DMS153 treated with DMSO at 0.1 percent for 48 hours (cell line): ENCODE results near the gene HDAC7.
A peak's percentile ranks its signal among the peaks of the same experiment; 100 is the strongest.
"Not testable (repeated sequence)": the region's sequence is repeated elsewhere in the genome, so short reads cannot be mapped to it uniquely, and the experiment has no call there.

Source experiments
- DNase-seq: peaks from one replicate; lab custom pipeline; 2025; ENCODE audit not compliant: unreplicated experiment; lab: John Stamatoyannopoulos, UW

The HDAC7 gene

DNA sequence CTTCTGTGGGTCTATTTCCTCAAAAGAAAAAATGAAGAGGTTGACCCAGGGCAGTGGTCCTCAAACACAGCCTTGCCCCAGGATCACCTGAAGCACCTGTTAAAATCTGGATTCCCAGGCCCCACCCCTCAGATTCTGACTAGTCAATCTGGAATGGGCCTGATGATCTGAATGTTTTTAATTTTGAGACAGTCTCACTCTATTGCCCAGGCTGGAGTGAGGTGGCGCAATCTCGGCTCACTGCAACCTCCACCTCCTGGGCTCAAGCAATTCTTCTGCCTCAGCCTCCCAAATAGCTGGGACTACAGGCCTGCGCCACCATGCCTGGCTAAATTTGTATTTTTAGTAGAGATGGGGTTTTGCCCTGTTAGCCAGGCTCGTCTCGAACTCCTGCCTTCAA lies 4.3 kb downstream of the HDAC7 start:
- not testable (repeated sequence) for DNase-seq

DNA sequence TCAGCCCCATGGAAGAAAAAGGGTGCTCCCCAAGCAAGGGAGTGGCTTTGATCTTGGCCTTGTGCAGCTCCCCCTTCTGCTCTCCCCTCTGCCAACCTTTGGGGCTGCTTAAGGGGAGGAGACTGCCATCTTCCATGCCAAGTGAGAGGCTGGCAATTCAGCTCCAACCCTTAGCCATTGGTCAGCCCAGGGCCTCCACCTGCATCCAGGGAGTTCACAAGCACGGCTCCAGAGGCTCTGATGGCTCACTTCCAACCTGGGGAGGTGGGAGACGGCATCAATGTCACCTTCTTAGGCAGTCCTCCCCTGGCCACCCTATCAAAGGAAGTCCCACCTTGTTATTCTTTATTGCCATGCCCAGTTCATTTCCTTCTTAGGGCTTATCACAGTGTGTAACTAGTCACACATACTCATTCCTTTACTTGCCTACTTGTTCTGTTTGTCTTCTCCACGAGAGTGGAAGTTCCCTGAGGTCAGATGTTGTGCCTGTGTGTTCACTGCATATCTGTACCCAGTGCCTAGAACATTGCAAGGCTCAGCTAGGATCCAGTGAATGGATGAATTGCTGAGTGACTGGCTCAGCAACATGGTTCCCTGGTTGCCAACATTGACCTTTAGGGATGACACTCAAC lies 5.0 kb downstream of the HDAC7 start:
- no peak for DNase-seq

DNA sequence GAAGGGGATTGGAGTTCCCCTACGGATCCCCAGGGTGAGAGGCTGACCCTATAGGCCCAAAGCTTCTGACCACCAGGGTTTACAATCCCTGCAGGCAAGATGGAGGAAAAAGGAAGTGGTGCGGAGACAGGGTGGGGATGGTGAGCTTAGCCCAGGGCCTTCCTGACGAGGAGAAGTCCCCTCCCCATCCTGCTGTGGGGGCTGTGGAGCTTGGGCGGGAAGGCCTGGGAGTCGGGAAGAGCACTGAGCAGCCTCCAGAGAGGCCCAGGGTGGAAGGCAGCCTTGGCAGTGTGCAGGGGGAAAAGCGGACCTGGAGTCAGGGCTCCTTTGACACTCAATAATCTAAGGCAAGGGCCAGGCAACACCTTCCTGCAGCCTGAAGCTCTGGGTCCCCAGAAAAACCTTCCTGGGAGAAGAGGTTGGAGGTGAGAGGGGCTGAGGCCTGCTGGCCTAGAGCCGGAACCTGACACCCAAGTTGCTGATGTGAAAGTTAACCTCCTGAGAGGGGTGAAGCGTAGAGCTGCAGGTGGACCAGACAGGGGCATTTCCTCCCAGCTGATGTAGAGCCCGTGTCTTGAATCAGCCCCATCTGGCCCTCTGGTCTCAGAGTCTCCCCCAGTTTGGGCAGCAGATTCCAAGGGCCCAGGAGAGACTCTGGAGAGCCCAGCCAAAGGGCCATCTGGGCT lies 6.0 kb downstream of the HDAC7 start:
- DNase-seq, result no peak

DNA sequence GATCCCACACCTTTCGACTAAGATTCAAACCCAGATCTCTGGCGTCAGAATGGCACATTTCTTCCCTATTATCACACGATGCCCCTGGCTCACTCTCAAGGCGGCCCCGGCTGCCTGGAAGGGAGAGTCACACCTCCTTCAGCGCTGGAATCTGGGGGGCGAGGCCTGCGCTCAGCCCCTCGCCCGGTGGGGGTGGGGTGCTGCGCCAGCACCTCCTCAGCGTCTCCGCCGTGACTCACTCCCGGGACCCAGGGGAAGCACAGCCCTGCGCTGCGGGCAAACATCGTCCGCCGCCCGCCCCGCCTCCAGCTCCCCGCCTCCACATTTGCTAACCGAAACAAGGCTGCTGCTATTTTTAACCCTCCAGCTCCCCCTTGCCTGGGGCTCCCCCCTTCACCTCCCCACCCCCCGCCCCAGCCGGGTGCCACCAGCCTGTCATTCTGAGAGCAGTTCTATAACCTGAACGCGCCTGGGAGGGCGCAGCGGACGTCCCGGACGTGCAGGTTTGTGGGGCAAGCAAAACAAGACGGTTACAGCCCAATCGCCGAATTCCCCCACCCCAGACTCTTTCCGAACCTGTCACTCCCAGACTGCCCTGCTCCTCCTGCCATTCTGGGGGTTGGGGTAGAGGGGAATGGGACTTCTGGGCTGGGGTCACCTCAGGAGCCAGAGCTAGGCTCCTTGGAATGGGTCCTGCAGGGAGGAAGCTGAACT lies 6.7 kb downstream of the HDAC7 start:
- DNase-seq, result no peak

DNA sequence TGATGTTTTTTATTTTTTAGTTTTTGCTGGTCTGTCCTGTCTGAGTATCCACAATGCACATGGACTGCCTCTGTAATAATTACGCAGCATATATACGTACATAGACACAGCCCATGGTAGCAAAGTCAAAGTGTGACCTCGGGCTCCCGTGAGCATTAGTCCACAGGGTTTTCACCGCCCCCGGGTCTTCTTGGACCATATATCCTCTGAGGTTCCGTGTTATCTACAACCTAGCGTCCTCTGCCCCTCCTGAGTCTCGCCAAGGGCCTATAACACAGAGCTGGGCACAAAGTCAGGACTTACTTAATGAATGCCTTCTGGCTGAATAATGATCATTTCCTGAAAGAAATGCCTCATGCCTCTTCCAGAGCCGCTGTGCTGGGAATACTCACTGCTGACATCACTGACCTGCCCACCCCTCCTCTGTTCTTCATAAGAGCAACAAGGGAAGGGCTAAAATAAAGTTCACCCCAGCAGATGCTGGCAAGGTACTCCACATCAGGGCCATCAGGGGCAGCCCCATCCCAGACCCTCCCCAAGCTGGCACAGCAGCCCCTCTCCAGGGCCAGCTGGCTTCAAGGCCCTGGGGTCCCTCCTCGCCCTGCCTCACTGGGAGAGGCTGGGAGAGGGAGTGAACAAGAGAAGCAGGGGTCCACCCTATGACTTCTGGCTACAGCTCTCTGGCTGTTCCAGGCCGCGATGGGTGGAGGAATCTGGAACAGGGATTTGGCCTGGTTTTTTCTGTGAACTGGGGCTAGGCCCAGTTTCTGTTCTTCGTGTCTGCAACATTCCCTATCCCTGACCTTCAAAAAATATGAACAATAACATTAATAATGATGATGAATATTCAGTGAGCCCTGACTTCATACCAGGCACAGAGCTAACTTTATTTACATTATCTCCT lies 7.9 kb downstream of the HDAC7 start:
- no peak for DNase-seq

DNA sequence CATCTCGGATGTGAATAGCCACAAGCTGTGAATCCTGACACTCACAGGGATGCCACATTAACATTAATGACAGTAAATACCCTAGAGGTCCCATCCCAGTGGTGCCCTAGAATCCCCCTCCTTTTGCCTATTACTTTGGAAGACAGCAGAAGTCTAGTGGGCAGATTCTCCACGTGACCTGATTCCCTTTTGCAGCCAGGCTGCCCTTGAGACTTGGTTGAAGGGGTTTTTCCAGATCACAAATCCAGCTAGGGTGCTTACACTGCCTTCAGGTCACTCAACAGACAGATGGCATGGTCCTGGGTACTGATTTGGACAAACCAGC lies 8.7 kb downstream of the HDAC7 start:
- no peak for DNase-seq

DNA sequence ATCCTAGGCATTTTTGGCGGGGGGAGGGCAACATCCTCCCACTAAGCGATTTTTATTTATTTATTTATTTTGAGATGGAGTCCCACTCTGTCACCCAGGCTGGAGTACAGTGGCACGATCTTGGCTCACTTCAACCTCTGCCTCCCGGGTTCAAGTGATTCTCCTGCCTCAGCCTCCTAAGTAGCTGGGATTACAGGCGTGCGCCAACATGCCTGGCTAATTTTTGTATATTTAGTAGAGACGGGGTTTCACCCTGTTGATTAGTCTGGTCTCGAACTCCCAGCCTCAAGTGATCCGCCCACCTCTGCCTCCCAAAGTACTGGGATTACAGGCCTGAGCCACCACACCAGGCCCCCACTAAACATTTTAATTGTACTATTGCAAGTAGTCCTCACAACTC lies 10.2 kb downstream of the HDAC7 start:
- not testable (repeated sequence) for DNase-seq

DNA sequence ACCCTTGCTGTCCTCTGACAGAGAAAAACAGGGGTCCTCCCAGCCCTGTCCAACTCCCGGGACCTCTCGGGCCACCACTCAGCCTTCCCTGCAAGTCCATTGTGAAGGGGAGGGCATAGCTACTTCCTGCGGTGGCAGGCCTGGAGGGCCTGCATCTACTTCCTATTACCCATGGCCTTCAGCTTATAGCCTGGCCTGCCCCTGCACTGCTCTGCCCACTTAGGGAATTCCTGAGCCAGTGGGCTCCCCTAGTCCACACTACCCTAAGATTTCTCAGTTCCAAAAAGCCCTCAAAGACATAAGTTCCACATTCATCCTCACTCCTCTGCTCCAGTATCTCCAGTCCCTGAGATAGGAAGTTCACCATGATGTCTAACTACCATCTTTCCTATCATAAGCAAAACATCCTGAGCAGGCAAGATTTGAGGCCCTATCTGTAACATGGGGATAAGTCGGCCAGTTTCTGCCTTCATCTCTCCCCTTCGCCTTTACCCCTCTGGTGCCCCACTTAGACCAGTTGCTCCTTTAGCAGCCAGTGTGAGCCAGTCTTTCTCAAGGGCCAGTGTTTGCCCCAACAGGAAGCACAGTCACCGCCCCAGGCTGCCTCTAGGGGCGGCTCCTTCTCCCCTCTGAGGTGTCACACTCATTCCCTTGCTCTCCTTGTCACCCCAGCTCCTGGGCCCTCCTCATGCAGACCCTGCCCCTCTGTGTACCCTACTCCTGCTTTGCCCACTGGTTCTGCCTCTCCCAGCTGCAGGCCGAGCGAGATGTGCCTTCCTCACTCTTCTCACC lies 10.9 kb downstream of the HDAC7 start:
- no peak for DNase-seq

DNA sequence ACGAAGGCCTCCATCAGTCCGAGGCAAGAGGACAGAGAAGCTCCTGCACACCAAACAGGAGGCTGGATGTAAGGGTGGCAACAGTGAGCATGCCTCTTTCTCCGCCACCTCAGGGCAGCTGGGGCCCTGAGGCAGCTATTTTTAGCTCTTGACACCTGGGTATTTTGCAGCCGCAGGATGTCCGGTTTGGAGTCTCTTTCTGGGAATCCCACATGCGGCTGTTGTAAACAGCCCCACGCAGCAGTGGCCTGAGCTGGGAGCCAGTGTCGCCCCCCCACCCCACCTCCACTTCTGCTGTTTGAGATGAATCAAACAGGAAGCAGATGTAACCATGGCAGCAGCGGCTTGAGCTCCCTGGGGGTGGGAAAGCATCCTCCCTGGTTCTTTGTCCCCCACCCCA lies 11.7 kb downstream of the HDAC7 start:
- peak; percentile 23 for DNase-seq

DNA sequence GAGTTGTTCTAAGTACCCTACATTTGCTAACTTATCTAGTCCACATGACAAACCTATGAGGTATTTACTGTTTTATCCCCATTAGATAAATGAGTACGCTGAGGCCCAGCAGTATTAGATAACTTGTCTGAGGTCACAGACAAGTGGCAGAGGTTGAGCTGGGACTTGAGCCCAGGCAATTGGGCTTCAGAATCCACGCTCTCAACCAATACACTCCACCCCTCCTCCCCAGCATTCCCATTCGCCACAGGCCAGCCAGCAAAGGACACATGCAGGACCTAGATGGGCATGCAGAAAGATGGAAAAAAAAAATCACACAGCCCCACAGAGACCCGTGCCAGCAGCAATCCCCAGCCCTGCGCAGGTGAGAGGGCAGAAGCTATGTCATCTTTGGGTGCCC lies 12.4 kb downstream of the HDAC7 start:
- DNase-seq, result no peak

DNA sequence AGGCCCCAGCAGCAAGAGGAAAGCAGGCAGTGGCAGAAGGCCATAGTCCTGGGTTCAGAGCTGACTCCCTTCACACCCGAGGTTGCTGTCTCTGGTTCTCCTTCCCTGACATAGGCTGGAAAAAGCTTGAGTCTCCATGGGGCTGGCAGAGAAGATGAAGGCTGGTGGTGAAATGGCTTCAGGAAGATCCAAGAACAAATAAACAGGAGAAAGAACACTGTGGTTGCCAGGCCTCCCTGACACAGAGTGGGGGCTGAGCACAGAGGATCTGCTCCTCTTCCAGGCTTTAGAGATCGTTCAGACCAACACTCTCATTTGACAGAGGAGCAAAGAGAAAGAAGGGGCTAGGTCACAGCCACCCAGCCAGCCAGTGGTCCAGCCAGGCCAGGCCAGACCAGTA lies 14.3 kb downstream of the HDAC7 start:
- no peak for DNase-seq

DNA sequence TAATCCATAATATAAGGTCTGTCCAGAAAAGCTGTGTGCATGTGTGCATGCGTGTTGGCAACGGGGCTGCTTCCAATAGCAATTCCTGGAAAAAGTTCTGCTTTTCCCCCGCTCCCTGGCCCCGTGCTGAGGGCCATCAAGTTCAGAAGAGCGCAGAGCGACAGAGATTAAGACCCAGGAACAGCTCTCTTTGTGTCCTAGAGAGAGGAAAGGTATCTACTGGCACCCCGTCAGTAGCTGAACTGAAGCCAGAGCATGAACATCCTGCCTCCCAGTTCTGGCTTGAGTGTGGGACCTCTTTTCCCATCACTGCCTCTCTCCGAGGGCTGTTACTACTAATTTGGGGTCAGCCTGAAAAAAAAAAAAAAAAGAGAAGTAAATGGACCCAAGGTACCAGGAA lies 15.5 kb downstream of the HDAC7 start:
- DNase-seq, result no peak

DNA sequence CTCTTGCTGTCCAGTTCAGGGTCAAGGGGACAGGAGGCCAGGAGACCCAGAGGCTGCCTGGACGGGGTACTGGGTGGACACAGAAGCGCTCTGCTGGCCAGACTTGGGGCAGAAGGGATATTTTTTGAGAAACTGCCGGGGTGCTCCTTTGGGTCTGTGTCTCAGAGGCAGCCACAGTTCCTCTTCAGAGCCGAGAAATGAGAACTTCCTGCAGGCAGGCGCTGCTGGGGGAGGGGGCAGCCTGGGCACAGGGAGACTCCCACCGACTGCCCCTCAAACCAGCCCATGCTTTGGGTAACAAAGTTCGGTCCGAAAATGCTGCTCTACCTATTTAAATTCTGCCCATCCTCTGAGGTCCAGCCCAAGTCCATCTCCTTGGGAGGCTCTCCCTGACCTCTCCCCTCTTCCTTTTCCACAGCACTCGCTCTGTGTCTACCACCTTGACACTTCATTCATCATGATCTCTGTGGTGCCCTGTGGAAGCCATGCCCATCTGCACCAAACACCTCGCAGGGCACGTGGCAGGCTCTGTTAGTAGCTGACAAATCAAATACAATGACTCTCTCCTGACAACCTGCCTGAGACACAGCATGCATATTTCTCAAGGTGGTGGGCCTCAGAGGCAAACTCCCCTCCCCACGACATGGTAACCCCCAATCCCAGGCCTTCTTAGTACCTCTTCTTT lies 16.4 kb downstream of the HDAC7 start:
- DNase-seq, result no peak

DNA sequence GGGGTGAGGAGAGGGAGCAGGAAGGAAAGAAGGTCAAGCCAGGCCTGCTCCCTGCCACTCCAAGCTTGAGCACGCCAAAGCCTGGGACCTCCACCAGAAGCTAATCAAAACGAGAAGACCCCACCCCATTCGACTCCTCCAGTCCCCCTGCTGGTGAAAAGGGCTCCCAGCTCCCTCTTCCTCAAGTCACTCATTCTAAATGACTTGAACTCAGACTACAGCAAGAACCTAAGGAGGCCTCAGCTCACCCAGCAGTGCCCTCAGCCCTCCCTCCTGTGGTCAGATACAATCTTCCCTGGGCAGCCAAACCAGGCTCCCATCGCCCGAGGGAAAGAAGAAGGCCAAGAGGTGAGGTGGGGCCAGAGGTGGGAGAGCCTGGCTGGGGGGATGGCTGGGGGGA lies 17.4 kb downstream of the HDAC7 start:
- DNase-seq, result no peak

DNA sequence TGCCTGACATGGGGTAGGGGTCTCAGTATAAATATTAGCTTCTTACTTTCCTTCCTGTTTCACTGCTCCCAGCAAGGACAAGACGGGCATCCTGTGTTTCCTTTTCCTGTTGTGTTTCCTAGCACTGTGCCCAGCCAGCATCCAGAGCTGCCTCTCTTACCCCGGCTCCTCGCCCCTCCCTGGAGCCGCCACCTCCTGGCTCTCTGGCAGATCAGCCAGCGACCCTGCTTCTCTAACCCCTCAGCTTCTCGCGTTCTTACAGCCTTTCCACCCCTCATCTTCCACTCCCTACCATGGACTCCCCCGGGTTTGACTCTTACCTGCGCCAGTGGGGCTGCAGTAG lies 17.8 kb downstream of the HDAC7 start:
- DNase-seq, result no peak

DNA sequence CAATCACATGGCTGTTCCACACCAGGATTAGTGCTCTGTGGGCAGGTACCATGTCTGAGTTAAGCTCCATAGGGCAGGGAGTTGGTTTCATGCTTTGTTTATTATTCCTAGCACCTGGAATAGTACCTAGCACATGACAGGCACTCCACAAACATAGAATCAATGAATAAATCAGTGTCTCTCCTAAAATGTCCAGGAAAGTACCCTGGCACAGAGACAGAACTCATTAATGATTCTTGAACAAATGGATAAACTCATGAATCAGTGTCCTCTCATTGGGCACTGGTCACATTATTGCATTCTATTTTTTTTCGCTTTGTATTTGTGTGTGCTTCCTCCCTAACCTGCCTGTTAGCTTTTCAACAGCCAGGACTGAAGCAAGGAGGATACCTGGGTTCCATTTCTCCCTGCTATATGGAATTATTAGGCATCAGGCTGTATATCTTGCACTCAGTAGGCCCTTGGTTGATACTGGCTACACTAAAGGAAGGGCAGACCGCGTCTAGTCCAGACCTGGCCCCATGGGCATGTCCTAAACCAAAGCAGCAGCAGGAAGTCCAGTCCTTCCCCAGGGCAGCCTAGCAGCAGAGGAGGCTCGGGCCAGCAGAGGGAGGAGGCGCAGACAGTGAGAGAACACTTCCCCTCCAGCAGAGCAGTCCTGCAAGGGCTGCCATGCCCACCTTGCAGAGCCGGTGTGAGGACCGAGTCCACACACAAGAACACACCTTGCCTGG lies 18.4 kb downstream of the HDAC7 start:
- no peak for DNase-seq

DNA sequence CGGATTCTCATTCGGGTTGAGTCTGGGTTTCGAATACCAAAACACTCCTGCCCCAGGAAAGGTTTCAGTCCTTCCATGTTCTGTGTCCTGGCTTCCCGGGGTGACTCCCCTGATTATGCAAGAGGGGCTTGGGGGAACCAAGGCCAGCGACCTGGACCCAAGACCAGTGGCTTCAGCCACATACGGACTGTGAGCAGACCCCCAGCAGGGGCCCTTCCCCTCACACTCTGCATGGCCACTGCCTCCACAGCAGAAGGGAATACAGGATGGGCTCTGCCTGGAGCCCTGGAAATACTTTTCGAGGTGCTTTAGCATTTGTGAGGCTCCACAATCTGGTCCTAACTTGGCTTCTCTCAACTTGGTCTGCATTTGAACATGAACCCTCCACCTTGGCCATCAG lies 19.1 kb downstream of the HDAC7 start:
- no peak for DNase-seq

DNA sequence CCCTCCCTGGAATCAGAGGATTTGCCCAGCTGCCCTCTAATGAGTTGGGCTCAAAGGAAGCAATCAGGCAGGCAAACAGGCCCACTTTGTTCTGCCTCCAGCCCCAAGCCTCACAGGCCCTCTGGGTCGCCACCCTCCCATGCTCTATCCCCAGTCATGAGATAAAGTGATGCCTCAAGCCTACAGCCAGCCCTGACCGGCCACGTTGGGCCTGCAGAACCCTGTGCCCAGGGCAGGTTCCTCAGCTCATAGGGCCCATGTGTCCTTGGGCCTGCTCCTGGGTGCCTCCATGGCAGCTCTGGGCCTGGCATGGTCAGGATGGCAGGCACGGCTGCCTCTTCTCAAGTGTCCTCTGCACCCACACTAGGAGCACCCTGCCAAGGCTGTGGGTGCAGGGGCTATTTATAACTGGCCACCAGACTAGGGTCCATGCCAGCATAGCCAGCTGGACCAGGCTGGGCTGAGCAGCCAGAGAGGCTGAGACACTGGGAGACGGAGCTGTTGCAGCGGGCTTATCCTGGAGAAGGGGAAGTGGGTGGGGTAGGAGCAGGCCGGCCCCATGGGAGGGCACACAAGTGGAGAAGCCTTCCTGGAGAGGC lies 20.2 kb downstream of the HDAC7 start:
- DNase-seq, result no peak

DNA sequence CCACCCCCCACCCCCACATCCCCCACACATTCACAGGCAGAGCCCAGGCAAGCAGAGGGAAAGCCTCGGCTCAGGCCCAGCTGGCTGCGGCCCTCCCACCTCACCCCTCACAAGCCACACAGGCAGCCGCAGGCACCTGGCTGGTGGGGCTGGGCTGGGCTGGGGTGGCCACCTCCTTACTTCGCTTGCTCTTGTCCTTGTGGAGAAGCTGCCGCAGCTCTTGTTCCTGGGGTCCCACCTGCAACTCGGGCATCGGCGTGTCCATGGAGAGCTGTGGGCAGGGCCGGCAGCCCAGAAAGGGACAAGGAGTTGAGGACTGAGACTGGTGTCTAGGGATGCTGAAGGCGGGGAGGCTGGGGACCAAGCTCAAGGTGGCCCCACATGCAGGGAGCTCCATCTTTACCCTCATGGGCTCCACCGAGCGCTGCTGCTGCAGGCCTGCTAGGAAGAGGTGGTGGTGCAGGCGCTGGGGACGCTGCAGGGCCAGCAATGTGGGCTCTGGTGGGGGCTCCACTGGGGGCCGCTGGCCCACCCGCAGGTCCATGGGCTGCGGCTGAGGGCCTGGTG lies 21.2 kb downstream of the HDAC7 start:
- DNase-seq, result no peak
